Muscle layer of colon (tissue), 2 donors: ENCODE data around the gene CECR2.

ENCODE experiments used
- H3K27ac ChIP-seq: one replicate; pipeline ENCODE4 v1.7.0; 2013; ENCODE audit warnings: low read depth, mild to moderate bottlenecking, low read length, moderate library complexity
- H3K27me3 ChIP-seq, 2 donors: one replicate each; pipeline ENCODE4 v1.7.0; 2013; ENCODE audit warnings: low read length in 2 of 2, mild to moderate bottlenecking in 2 of 2; ENCODE audit not compliant: insufficient read depth in 2 of 2, control insufficient read depth in 1 of 2
- H3K36me3 ChIP-seq: one replicate; pipeline ENCODE4 v1.7.0; 2013; ENCODE audit warnings: mild to moderate bottlenecking, low read length; ENCODE audit not compliant: insufficient read depth
- H3K4me1 ChIP-seq: one replicate; pipeline ENCODE4 v1.7.0; 2013; ENCODE audit warnings: mild to moderate bottlenecking, low read length; ENCODE audit not compliant: insufficient read depth
- H3K4me3 ChIP-seq, 2 donors: one replicate each; pipeline ENCODE4 v1.7.0; 2013; ENCODE audit warnings: low read length in 2 of 2, low read depth in 1 of 2, mild to moderate bottlenecking in 1 of 2, moderate library complexity in 1 of 2
- H3K9ac ChIP-seq: one replicate; pipeline ENCODE4 v1.7.0; 2013; ENCODE audit warnings: low read length
- H3K9me3 ChIP-seq: one replicate; pipeline ENCODE4 v1.7.0; 2013; ENCODE audit warnings: mild to moderate bottlenecking, low read length
- donor health status: abdominal sarcoma.
- donor health status: Adenocarcinoma of cecum.

Gene CECR2

DNA sequence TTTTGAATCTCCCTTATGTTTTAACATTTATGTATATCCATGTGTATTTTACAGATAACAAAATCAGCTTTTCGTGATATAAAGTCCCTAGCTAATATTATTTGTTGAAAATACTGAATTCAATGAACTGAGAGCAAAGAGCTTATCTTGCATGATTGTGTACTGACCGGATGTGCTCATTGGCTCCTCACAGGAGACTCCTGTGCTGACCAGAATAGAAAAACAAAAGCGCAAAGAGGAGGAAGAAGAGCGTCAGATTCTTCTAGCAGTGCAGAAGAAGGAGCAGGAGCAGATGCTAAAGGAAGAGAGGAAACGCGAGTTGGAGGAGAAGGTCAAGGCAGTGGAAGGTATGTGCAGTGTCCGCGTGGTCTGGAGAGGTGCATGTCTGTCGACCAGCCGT lies 154.7 kb downstream of the CECR2 start:
- Histone ChIP-seq H3K9ac (no peak overlapping the region), H3K27me3 (no peaks in the 10 kb centered on the region), H3K4me1 (no peaks in the 10 kb centered on the region), H3K4me3 (no peak overlapping the region), H3K9me3 (no peaks in the 10 kb centered on the region), H3K36me3 (no peaks in the 10 kb centered on the region), H3K27ac (no peak overlapping the region)

DNA sequence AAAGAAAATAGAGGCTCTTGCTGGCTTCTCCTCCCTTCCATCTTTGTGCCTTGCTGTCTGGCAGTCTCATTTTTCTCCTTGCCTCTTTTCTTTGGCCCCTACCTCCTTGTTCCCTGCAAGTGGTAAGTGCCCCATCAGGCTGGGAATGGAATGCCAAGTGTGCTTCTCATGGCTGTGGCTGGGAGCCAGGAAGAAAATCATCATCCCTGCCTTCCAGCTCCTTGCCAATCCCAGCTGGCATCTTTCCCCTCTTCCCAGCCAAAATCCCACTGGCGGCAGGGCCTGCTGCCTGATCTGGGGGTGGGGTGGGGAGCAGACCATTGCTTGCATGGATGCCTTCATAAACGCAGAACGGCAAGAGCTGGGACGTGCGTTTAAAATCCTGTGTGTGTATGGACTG lies 167.0 kb downstream of the CECR2 start:
- Histone ChIP-seq H3K4me1 (no peaks in the 10 kb centered on the region), H3K36me3 (no peaks in the 10 kb centered on the region), H3K9me3 (no peaks in the 10 kb centered on the region), H3K4me3 (no peak overlapping the region), H3K9ac (no peak overlapping the region), H3K27me3 (no peaks in the 10 kb centered on the region), H3K27ac (no peak overlapping the region)

DNA sequence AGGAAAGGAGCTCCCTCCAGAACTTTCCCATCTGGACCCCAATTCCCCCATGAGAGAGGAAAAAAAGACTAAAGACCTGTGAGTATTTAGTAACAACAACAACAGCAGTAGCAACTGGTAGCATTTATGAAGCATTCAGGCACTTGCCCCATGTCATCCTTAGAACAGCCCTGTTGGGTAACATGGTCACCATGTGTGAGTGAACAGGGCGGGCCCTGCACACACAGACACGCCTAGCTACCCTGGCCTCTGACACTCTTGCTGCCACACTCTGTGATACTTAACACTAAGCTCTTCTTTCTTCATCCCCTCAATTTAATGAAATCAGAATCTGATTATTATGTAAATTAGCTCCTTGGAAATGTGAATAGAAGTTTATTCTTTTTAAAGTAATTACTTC lies 167.9 kb downstream of the CECR2 start:
- H3K9ac ChIP-seq = no peak overlapping the region
- no peaks in the 10 kb centered on the region for H3K27me3 ChIP-seq
- no peaks in the 10 kb centered on the region for H3K9me3 ChIP-seq
- H3K4me1 ChIP-seq = no peaks in the 10 kb centered on the region
- H3K36me3 ChIP-seq = no peaks in the 10 kb centered on the region
- no peak overlapping the region for H3K4me3 ChIP-seq
- H3K27ac ChIP-seq = no peak overlapping the region

DNA sequence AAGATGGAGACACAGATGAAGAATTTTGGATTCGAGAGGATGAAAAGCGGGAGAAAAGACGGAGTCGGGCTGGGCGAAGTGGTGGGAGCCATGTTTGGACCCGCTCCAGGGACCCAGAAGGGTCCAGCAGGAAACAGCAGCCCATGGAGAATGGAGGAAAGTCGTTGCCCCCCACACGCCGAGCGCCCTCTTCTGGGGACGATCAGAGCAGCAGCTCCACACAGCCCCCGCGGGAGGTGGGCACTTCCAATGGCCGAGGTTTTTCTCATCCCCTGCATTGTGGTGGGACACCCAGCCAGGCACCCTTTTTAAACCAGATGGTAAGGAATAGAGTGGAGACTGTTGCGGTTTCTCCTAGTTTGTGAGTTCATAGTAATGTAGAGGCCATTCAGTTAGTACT lies 171.2 kb downstream of the CECR2 start:
- no peak overlapping the region for H3K4me3 ChIP-seq
- no peak overlapping the region for H3K27ac ChIP-seq
- H3K9me3 ChIP-seq = no peaks in the 10 kb centered on the region
- H3K9ac ChIP-seq = no peak overlapping the region
- no peaks in the 10 kb centered on the region for H3K36me3 ChIP-seq
- no peaks in the 10 kb centered on the region for H3K27me3 ChIP-seq
- H3K4me1 ChIP-seq = no peaks in the 10 kb centered on the region

DNA sequence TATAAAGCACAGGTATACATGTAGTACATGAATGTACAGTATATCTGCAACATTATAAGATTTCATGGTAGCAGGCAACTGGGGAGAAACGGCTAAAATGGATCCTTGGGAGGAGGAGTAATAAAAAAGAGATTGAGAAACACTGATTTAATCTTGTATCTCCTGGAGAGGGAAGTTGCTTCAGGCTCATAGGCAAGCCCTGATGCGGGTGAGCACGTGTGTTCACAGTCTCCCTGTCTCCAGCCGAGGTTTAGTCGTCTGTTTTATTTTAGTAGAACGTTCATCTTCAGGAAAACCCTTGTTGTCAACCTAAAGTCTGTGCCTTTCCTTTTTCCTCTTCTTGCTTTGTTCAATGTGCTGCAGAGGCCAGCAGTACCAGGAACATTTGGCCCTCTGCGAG lies 172.2 kb downstream of the CECR2 start:
- no peak overlapping the region for H3K9ac ChIP-seq
- H3K27ac ChIP-seq = no peak overlapping the region
- no peaks in the 10 kb centered on the region for H3K36me3 ChIP-seq
- H3K27me3 ChIP-seq = no peaks in the 10 kb centered on the region
- no peaks in the 10 kb centered on the region for H3K4me1 ChIP-seq
- no peak overlapping the region for H3K4me3 ChIP-seq
- no peaks in the 10 kb centered on the region for H3K9me3 ChIP-seq

DNA sequence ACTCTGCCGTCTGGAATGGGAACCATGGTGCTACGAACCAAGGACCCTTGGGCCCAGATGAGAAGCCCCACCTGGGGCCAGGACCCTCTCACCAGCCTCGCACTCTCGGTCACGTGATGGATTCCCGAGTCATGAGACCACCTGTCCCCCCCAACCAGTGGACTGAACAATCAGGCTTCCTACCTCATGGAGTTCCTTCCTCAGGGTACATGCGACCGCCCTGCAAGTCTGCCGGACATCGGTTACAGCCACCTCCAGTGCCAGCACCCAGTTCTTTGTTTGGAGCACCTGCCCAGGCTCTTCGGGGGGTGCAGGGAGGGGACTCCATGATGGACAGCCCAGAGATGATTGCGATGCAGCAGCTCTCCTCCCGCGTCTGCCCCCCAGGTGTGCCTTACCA lies 173.2 kb downstream of the CECR2 start:
- Histone ChIP-seq H3K27me3 (no peaks in the 10 kb centered on the region), H3K4me1 (no peaks in the 10 kb centered on the region), H3K36me3 (no peaks in the 10 kb centered on the region), H3K27ac (no peak overlapping the region), H3K9ac (no peak overlapping the region), H3K9me3 (no peaks in the 10 kb centered on the region), H3K4me3 (no peak overlapping the region)

DNA sequence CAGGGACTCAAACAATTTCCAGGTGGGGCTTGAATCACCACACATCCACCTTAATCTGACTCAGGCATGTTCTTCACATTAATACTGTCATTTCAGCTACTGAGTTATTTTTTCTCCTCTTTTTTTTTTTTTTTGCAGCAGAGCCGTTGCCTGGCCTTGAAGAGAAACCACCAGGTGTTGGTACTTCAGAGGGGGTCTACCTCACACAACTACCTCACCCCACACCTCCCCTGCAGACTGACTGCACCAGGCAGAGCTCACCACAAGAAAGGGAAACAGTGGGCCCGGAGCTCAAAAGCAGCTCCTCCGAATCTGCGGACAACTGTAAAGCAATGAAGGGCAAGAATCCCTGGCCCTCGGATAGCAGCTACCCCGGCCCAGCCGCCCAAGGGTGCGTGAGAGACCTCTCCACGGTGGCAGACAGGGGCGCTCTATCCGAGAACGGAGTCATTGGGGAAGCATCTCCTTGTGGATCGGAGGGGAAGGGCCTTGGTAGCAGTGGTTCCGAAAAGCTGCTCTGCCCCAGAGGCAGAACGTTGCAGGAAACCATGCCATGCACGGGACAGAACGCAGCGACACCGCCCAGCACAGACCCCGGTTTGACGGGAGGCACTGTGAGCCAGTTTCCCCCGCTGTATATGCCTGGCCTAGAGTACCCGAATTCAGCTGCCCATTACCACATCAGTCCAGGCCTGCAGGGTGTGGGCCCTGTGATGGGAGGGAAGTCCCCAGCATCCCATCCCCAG lies 178.9 kb downstream of the CECR2 start:
- H3K36me3 ChIP-seq = no peaks in the 10 kb centered on the region
- H3K27me3 ChIP-seq = no peaks in the 10 kb centered on the region
- peaks cover 8% of the 10 kb centered on the region for H3K4me1 ChIP-seq
- H3K9me3 ChIP-seq = no peaks in the 10 kb centered on the region
- no peak overlapping the region for H3K27ac ChIP-seq
- no peak overlapping the region for H3K9ac ChIP-seq
- H3K4me3 ChIP-seq = no peak overlapping the region

DNA sequence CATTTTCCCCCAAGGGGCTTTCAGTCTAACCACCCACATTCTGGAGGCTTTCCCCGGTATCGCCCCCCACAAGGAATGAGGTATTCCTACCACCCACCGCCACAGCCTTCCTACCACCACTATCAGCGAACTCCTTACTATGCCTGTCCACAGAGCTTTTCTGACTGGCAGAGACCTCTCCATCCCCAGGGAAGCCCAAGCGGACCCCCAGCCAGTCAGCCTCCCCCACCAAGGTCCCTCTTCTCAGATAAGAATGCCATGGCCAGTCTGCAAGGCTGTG lies 179.4 kb downstream of the CECR2 start:
- no peak overlapping the region for H3K4me3 ChIP-seq
- H3K27ac ChIP-seq = no peak overlapping the region
- H3K4me1 ChIP-seq = peaks cover 8% of the 10 kb centered on the region
- H3K9me3 ChIP-seq = no peaks in the 10 kb centered on the region
- H3K36me3 ChIP-seq = no peaks in the 10 kb centered on the region
- no peaks in the 10 kb centered on the region for H3K27me3 ChIP-seq
- H3K9ac ChIP-seq = no peak overlapping the region

DNA sequence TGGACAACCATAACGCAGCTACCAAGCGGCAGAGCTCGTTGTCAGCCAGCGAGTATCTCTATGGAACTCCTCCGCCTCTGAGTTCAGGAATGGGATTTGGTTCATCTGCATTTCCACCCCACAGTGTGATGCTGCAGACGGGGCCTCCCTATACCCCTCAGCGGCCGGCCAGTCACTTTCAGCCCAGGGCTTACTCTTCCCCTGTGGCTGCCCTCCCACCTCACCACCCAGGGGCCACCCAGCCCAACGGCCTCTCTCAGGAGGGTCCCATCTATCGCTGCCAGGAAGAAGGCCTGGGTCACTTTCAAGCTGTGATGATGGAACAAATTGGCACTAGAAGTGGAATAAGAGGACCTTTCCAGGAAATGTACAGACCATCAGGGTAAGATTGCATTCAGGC lies 179.9 kb downstream of the CECR2 start:
- H3K9ac ChIP-seq = no peak overlapping the region
- no peaks in the 10 kb centered on the region for H3K36me3 ChIP-seq
- H3K4me3 ChIP-seq = no peak overlapping the region
- H3K9me3 ChIP-seq = no peaks in the 10 kb centered on the region
- H3K27me3 ChIP-seq = no peaks in the 10 kb centered on the region
- peaks cover 8% of the 10 kb centered on the region for H3K4me1 ChIP-seq
- H3K27ac ChIP-seq = no peak overlapping the region

DNA sequence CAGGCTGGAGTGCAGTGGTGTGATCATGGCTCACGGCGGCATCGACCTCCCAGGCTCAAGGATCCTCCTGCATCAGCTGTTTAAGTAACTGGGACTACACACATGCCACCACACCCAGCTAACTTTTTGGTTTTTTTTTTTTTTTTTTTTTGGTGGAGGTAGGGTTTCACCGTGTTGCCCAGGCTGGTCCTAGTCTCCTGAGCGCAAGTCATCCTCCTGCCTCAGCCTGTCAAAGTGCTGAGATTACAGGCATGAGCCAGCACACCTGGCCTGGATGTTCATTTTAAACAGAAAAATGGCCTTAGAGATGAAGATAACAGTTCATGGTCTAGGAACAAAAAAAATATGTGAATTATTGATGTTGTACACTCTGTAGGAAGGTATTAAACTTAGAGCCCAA lies 180.4 kb downstream of the CECR2 start:
- H3K4me1 ChIP-seq = peaks cover 8% of the 10 kb centered on the region

DNA sequence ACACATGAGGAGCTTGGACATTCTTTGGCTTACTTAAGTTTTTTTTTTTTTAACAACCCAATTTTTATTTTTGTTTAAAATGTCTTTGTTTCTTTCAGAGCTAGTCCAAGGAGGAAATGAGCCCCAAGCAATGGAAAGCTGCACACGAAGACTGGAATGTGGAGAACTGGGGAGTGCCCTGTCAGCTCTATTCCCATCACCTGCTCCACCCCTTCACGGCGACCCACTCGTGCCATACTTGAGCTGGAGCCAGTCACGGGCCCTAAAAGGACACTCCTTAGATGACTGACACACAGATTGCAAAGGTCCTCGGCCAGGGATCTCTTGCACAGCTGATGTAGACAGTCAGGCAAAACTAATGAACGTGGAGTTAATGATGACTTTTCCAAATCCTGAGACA lies 183.5 kb downstream of the CECR2 start:
- H3K9ac ChIP-seq = no peak overlapping the region
- H3K4me3 ChIP-seq = no peak overlapping the region
- H3K4me1 ChIP-seq = peaks cover 8% of the 10 kb centered on the region
- no peaks in the 10 kb centered on the region for H3K9me3 ChIP-seq
- H3K27ac ChIP-seq = no peak overlapping the region
- H3K27me3 ChIP-seq = no peaks in the 10 kb centered on the region
- H3K36me3 ChIP-seq = no peaks in the 10 kb centered on the region

More for the DNA sequence above, 180.4 kb downstream of the CECR2 start:
- H3K9ac ChIP-seq = no peak overlapping the region
- H3K36me3 ChIP-seq = no peaks in the 10 kb centered on the region
- no peak overlapping the region for H3K4me3 ChIP-seq
- no peak overlapping the region for H3K27ac ChIP-seq
- no peaks in the 10 kb centered on the region for H3K9me3 ChIP-seq
- H3K27me3 ChIP-seq = no peaks in the 10 kb centered on the region

DNA sequence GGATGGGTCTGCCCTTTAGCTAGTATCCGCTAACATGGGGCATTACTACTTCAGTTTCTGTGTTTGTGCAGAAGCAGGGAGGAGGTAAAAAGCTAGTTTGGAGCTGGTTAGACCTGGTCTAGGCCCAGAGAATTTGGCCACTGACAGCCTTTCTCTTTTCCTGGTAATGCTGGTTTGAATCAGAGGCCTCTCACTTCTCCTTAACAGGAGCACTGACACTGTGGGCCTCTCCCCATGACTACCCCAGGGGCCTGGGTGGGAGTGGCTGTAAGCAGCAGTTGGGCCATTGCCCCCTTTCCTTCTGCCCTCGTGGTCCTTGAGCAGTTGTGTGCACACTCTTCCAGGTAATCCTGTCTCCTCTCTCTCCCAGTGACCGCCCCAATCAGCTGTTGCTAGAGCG lies 185.6 kb downstream of the CECR2 start:
- H3K36me3 ChIP-seq = no peaks in the 10 kb centered on the region
- H3K27me3 ChIP-seq = no peaks in the 10 kb centered on the region
- H3K9ac ChIP-seq = no peak overlapping the region
- no peak overlapping the region for H3K27ac ChIP-seq
- no peaks in the 10 kb centered on the region for H3K9me3 ChIP-seq
- H3K4me3 ChIP-seq = no peak overlapping the region
- peaks cover 8% of the 10 kb centered on the region for H3K4me1 ChIP-seq
